GM18951 (cell line): ENCODE results near the gene DUSP28.
"Not testable (repeated sequence)": the region's sequence is repeated elsewhere in the genome, so short reads cannot be mapped to it uniquely, and the experiment has no call there.

Experiments
- POLR2A ChIP-seq: IDR thresholded peaks from 4 replicates; pipeline ENCODE4 v1.6.1; 2011; ENCODE audit warnings: mild to moderate bottlenecking; ENCODE audit not compliant: insufficient read length, insufficient read depth; ENCODE audit errors: extremely low read depth
- in situ Hi-C: fragments of 300-500 bp; cut with MboI; formaldehyde crosslinking; loops from one replicate; pipeline ENCODE4 v1.12.0; 2022; ENCODE audit warnings: low sequenced_read_pairs, mixed read lengths, inconsistent platforms; ENCODE audit not compliant: unreplicated experiment

Gene DUSP28

DNA sequence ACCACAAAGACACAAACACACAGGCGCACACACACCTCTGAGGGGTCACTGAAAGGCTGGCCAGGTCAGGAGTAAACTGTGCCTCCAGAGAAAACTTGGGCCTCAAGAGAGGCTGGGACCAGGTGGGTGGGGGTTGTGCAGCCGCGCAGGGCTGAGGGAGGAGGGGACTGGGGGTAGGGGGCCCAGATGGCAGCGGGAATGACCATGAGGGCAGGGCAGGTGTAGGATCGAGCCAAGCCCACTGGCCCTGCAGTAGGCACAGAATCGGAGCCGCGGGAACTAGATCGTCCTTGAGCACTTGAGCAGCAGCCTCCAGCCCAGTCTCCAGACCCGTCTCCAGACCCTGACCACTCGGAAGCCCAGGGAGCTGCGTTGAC lies 39.2 kb upstream of the DUSP28 start:
- TF ChIP-seq POLR2A = no peak
- in situ Hi-C loops = no loop called here

DNA sequence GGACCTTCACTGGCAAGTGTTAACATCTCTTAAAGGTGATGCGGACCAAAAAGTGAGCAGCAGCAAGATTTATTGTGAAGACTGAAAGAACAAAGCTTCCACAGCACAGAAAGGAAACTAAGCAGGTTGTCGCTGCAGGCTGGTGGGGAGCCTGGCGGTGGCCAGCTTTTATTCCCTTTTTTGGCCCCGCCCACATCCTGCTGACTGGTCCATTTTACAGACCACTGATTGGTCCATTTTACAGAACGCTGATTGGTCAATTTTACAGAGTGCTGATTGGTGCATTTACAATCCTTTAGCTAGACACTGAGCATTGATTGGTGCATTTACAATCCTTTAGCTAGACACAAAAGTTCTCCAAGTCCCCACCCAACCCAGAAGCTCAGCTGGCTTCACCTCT lies 38.3 kb upstream of the DUSP28 start:
- in situ Hi-C loops = not testable (repeated sequence)

DNA sequence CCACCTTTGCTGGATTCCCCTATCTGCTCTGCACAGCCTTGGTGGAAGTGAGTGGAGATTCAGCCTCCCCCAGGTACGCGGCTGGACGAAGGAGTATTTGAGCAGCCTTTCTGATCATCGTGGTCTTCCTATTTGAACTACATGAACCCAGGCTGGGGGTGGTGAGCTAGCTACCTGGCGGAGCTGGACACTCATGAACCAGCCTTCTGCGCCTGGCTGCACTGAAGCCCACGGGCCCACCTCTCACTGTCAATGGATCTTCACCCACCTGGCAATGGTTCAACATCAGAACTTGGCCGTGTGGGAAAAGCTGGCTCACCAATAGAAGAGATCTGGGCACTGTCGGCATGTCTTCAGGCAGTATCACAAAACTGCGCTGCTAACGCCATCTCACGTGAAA lies 37.8 kb upstream of the DUSP28 start:
- in situ Hi-C loops = no loop called here
- no peak for TF ChIP-seq POLR2A

DNA sequence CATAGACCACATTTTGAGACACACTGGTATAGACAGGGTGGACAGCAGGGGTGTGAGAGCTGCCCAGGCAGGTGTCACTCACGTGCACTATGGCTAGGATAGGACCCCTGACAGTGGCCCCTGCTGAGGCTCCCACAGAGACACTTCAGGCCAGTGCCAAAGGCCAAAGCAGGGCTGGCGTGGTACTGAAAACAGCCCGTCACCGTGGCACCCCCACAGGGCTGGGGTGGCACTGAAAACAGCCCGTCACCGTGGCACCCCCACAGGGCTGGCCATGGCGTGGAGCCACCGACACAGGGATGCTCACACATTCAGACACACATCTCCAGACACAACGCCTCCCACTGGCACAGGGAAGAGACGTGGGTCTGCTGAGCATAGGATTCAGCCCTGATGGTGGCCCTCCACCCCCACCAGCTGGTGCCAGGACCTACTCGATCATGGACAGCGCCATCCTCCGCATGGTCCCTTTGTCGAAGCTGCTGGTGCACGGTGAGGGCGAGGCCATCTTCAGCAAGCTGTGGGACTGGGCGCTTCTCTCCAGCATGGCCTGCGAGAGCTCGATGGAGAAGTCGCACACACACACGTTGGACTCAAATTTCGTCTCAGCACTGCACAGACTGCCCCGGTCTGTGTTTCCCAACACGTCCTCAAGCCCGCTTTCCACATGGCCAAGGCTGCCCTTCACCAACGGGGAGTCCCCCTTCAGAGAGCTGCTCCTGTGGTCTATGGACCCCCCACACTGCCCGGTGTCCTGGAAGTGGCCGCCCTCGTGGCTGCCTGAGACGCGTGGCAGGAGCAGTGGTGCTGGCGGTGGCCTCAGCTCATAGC lies 36.5 kb upstream of the DUSP28 start:
- no peak for TF ChIP-seq POLR2A
- in situ Hi-C loops = no loop called here

DNA sequence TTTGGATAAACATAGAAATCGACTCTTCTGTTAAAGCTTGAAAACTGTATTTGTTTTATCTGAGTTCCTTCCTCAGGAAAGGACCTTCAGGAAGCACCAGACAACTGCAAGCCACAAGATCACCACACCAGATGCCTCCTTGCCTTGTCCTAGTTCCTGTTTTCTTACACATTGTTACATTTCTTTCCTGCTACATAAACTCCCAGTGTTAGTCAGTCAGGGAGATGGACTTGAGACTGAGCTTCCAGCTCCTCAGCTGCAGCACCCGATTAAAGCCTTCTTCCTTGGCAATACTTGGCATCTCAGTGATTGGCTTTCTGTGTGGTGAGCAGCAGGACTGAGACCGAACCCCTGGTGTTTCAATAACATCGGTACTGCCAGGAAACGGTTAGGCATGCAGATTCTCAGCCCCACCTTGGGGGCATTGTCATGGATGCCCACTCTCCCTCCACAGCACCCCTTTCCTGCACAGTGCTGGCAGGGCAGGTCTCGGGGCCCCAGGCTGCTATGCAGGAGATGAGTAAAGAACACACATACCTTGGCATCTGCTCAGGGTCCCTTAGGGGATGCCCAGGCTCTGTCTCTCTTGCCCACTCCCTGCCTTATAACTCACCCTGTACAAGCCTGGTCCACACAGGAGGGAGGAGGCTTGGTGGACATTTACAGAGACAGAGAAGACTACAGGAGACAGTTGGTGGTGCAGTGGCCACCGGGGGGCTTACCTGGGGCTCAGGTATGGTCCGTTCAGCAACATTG lies 35.0 kb upstream of the DUSP28 start:
- in situ Hi-C loops = no loop called here

DNA sequence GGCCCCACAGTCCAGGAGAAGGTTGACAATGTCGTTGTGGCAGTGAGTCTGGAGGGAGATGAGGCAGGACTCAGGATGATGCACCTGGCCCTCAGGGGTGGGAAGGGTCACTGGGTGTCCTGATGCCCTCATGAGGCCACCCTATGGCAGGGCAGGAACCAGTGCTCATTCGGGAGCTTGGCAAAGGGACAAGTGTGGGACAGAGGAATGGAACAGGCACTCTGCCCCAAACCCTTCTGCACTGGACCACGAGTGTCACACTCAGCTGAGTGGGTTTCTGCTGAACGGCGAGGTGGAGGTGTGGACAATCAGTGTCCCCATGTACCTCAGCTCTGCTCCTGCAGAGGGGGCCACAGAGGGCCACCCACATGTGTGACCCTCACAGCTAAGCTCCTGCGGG lies 34.4 kb upstream of the DUSP28 start:
- in situ Hi-C loops = no loop called here
- no peak for TF ChIP-seq POLR2A

More for the DNA sequence above, 35.0 kb upstream of the DUSP28 start:
- no peak for TF ChIP-seq POLR2A

DNA sequence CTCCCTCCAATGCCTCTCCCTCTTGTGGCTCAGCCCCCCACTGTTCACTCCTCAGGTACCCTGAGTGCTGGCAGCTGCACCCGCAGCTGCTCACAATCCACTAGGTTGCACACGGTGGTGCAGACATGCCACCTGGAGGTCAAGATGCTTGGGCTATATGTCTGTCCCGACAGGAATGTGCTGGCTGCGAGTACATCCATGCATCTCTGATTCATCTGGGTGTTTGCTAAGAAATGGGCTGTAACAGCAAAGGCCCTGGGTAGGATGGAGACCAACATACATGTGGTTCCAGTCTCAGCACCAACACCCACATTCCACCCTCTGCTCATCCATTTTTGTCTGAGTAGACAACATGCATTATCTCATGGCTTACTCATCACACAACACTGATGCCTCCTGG lies 33.6 kb upstream of the DUSP28 start:
- TF ChIP-seq POLR2A = no peak
- in situ Hi-C loops = no loop called here

DNA sequence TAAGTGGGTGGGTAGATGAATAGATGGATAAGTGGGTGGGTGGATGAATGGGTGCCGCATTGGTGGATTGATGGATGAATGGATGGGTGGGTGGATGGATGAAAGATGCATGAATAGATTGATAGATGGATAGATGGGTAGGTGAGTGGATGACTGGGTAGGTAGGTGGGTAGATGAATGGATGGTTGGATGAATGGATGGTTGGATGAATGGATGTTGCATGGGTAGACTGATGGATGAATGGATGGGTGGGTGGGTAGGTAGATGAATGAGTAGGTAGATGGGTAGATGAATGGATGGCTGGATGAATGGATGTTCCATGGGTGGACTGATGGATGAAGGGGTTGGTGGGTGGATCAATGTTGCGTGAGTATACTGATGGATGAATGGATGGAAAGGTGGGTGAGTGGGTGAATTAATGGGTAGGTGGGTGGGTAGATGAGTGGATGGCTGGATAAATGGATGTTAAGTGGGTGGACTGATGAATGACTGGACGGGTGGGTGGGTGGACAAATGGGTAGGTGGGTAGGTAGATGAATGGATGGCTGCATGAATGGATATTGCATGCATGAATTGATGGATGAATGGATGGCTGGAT lies 32.9 kb upstream of the DUSP28 start:
- in situ Hi-C loops = no loop called here

DNA sequence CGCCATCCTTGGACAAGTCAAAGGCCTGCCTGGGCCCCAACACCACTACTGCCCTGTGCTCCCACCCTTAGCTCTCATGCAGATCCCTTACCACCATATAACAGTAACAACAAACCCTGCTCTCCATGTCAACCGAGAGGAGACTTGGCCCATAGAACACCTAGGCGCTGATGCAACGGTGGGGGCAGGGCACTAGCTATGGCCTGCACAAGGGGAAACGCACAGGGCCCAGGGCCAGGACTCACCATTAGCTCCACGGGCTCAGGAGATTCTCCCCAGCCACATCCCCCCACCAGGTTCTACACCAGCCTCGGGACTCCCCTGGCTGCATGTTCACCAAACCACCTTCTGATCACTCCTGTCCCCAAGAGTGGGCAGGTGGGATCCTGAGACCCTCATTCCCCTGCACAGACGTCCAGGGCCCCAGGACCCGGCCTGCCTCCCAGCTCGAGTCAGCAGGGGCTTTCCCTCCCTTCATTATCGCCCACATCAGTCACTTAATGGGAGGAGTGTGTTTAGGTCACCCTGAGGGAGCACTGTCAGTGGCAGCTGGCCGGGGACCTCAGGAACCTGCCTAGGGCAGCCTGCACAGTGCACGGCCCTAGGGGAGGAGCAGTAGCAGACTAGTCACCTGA lies 31.6 kb upstream of the DUSP28 start:
- TF ChIP-seq POLR2A = no peak
- in situ Hi-C loops = no loop called here

More for the DNA sequence above, 32.9 kb upstream of the DUSP28 start:
- TF ChIP-seq POLR2A = no peak

DNA sequence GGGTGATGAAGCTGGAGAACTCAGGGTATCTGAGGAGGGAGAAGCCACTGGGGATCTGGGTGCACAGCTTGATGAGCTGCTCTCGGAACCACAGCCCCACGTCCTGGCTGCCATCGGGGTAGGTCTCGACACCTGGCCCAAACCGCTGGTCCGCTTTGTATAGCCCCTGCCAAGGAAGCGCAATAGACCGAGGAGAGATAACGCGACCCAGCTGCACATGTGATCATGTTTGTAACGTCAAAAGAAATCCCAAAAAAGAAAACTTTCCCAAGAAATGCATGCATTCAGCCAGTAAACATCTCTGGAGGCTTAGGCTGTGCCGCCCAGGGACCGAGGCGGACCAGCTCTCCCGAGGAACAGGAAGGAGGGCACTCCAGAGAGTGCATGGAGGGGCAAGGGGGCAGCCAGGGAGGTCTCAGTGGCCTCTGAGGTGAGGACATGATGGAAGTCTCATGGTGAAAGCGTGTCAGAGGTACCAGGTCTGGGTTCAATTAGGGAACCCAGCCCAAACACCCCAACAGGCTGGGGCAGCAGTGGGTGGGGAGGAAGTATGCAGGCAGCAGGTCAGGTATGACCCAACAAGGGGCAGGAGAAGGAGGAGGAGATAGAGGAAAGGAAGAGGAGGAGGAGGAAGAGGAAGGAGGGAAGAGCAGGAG lies 30.7 kb upstream of the DUSP28 start:
- in situ Hi-C loops = no loop called here

DNA sequence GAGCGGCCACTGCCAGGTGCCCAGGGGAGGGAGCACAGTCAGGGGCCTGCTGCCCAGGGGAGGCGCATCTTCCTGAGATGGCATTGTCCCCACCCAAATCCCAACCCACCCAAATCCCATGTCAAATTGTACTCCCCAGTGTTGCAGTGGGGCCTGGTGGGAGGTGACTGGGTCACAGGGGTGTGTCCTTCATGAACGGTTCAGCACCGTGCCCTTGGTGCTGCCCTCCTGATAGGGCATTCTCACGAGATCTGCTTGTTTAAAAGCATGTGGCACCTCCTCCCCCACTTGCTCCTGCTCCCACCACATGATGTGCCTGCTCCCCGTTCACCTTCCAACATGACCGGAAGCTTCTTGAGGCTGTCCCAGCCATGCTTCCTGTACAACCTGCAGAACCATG lies 30.0 kb upstream of the DUSP28 start:
- TF ChIP-seq POLR2A = no peak
- in situ Hi-C loops = no loop called here

More for the DNA sequence above, 30.7 kb upstream of the DUSP28 start:
- TF ChIP-seq POLR2A = no peak

DNA sequence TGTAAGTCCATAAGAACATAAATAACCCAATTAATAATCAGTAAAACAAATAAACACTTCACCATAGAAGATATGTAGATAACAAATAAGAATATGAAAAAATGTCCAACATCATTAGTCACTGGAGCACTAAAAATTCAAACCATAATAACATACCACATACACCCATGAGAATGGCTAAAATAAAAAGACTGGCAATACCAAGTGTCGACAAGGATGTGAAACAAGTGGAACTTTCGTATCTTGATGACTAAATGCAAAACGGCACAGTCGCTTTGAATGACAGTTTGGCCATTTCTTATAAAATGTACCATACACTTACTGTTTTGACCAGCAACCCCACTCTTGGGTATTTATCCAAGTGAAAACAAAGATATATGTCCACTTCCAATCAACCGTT lies 29.1 kb upstream of the DUSP28 start:
- TF ChIP-seq POLR2A = no peak
- in situ Hi-C loops = no loop called here

DNA sequence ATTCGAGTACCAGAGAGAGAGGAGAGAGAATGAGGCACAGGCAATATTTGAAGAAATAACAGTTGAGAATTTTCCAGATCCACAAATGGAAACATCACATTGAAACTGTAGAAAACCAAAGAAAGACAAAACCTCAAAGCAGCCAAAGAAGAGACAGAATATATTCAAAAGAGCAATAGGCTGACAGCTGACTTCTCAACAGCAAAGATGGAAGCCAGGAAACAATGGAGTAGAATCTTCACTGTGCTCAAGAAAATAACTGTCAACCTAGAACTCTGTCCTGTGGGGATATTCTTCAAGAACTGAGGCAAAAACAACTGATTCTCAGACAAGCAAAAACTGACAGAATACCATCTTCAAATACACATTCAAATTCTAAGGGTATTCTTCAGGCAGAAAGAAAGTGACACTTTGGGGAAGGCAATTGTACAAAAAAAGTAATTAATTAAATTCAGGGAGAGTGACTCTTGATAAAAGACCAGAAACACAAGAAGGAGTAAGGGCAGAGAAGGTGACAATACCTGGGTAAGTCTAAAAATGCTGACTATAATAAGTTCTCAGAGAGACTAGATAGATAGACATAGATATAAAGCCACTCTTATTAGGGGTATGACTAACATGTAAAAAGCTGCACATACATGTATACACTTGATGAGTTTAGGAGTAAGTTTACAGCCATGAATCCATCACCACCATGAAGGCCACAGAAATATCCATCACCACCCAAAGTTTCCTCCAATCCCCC lies 28.0 kb upstream of the DUSP28 start:
- in situ Hi-C loops = no loop called here
- no peak for TF ChIP-seq POLR2A
